OCI-LY7 (cell line): ENCODE measurements around the gene RHBG.

Experiments
- EZH2phosphoT487 ChIP-seq: fragments of 200-600 bp; sonication (generic); IDR thresholded peaks from 2 replicates; pipeline ENCODE4 v1.6.1; 2018; ENCODE audit warnings: low read depth, borderline replicate concordance, mild to moderate bottlenecking, mixed run types, antibody characterized with exemption, low read length, moderate library complexity, mixed read lengths
- TF ChIP-seq, protein P1 (sequence below): fragments of 200-600 bp; sonication (generic); conservative IDR thresholded peaks from 2 replicates; pipeline ENCODE4 v1.5.1; 2014; ENCODE audit warnings: mild to moderate bottlenecking, antibody characterized with exemption, low read length, moderate library complexity, mixed read lengths

DNA sequence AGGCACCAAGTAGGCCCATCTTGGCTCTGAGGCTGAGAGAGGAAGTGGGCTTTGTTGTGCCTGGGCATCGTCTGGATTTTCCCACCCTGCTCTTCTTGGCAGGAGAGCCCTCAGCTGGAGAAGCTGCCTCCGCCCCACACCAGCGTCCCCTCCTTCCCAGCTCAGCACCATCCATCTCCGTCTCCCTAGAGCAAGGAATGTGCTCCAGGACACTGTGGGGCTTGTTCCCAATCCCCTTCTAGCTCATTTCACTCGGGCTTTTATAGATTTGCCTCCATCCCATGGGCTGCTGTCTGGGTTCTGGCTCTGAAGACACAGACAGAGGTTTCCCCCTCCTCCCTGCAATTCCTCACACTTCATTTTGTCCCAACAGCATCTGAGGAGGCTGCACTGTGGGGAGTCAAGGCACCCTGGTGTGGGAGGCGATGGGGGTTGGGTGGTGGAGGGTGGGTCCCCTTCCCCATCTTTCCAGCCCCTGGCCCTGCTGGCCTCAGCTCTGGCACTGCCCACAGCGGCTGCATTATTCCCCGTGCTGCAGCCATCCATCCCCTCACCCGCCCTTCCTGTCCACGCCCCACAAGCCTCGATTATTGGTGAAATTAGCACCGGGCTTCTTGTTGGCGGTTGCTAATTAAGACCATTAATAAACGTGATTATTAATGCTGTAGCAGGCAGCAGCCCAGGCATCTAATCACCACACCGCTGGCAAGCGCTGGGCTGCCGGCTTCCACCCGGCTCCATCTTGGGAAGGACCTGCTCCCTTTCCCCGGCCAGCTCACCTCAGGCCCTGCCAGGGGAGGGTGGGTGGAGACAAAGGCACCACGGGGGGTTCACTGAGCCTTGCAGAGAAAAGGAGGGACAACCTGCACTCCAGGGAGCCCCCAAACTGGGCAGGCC is 21.7 kb downstream of the RHBG start:
- TF ChIP-seq, protein P1, sequence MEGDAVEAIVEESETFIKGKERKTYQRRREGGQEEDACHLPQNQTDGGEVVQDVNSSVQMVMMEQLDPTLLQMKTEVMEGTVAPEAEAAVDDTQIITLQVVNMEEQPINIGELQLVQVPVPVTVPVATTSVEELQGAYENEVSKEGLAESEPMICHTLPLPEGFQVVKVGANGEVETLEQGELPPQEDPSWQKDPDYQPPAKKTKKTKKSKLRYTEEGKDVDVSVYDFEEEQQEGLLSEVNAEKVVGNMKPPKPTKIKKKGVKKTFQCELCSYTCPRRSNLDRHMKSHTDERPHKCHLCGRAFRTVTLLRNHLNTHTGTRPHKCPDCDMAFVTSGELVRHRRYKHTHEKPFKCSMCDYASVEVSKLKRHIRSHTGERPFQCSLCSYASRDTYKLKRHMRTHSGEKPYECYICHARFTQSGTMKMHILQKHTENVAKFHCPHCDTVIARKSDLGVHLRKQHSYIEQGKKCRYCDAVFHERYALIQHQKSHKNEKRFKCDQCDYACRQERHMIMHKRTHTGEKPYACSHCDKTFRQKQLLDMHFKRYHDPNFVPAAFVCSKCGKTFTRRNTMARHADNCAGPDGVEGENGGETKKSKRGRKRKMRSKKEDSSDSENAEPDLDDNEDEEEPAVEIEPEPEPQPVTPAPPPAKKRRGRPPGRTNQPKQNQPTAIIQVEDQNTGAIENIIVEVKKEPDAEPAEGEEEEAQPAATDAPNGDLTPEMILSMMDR: no peak
- TF ChIP-seq EZH2phosphoT487: no peak
